ENCODE data around the gene VAPA.

GRCh38 chr18:9905401-9905922 is 8.4 kb upstream of the VAPA start:
- TF ChIP-seq CTCF (IDR thresholded peaks at IDR 0.05) = no peak
- TF ChIP-seq POLR2A (IDR thresholded peaks at IDR 0.05) = no peak

All from lower leg skin (tissue), 3 donors.